Activated B cell treated with CpG ODN at 0.5 μM for 24 hours (primary cell): ENCODE measurements around the gene CLPSL1. TPM values are rescaled to one million over a fixed set of nuclear protein-coding genes. Genes with fewer than 3 reads are reported as not detected.

ENCODE experiments used
- ATAC-seq: fragments of 200-7000 bp; cut with Tn5 transposase; one replicate; pipeline ENCODE4 v1.10.0; 2021; ENCODE audit warnings: low read depth, mild to moderate bottlenecking, moderate library complexity
- CTCF ChIA-PET: fragments of 350-600 bp; sonication (Branson Sonifier 250); formaldehyde crosslinking; loops from one replicate; lab custom pipeline; 2021; ENCODE audit warnings: antibody characterized with exemption; lab: Charles Lee
- POLR2A ChIA-PET: fragments of 350-600 bp; sonication (Branson Sonifier 250); formaldehyde crosslinking; loops from one replicate; lab custom pipeline; 2021; ENCODE audit warnings: antibody characterized with exemption; lab: Charles Lee
- DNase-seq: peaks from one replicate; pipeline ENCODE4 v3.0.0; 2022
- H3K27ac Mint-ChIP-seq: one replicate; pipeline ENCODE4 v1.8.0; 2020; ENCODE audit warnings: mixed read lengths
- H3K27me3 Mint-ChIP-seq: one replicate; pipeline ENCODE4 v1.8.0; 2021; ENCODE audit warnings: mixed read lengths
- H3K36me3 Mint-ChIP-seq: one replicate; pipeline ENCODE4 v1.8.0; 2021; ENCODE audit warnings: low read depth, mixed read lengths
- H3K4me1 Mint-ChIP-seq: one replicate; pipeline ENCODE4 v1.8.0; 2021; ENCODE audit warnings: mixed read lengths
- H3K4me3 Mint-ChIP-seq: one replicate; pipeline ENCODE4 v1.8.0; 2020; ENCODE audit warnings: mild to moderate bottlenecking, mixed read lengths
- H3K9me3 Mint-ChIP-seq: one replicate; pipeline ENCODE4 v1.8.0; 2020; ENCODE audit warnings: mixed read lengths
- CTCF ChIP-seq: fragments of 200-600 bp; IDR thresholded peaks from one replicate; pipeline ENCODE4 v1.8.0; 2022; ENCODE audit warnings: antibody characterized with exemption, mild to moderate bottlenecking
- intact Hi-C: fragments of 100-400 bp; cut with micrococcal nuclease; formaldehyde crosslinking; loops from one replicate; pipeline ENCODE4 v1.15.1; 2024
- total RNA-seq: library from RNA; stranded (reverse); gene quantifications from 2 replicates; pipeline ENCODE4 v1.2.3, GENCODE V29; 2022

The CLPSL1 gene
- total RNA-seq, 1 donor from 2014 or later = not detected

- Mint-ChIP-seq H3K27ac (no peak overlapping the region), H3K4me1 (no peaks in the 10 kb centered on the region), H3K36me3 (no peaks in the 10 kb centered on the region), H3K4me3 (no peak overlapping the region), H3K9me3 (peaks cover 5% of the 10 kb centered on the region), H3K27me3 (peaks cover 1% of the 10 kb centered on the region)
- ATAC-seq (no peak), DNase-seq (no peak)
- intact Hi-C loops = no loop called here
- ChIA-PET CTCF (interaction anchor here (2.4 kb wide), 1 partner anchor 14 kb away, joined by 6 read pairs; the partner anchor contains the start of gene ARMC12), POLR2A (no interaction called here)
- TF ChIP-seq CTCF = no peak
These were observed 30.3 kb upstream of the CLPSL1 start for GRCh38 chr6:35750557-35750956.

GRCh38 chr6:35751594-35751993, 29.2 kb upstream of the CLPSL1 start:
- intact Hi-C loops = no loop called here
- Mint-ChIP-seq H3K4me1 (no peaks in the 10 kb centered on the region), H3K36me3 (no peaks in the 10 kb centered on the region), H3K9me3 (peaks cover 5% of the 10 kb centered on the region), H3K27me3 (peaks cover 1% of the 10 kb centered on the region), H3K27ac (no peak overlapping the region), H3K4me3 (no peak overlapping the region)
- CTCF ChIA-PET = interaction anchor here (2.4 kb wide), 1 partner anchor 15 kb away, joined by 6 read pairs; the partner anchor contains the start of gene ARMC12
- no peak for DNase-seq
- TF ChIP-seq CTCF = no peak
- no peak for ATAC-seq
- POLR2A ChIA-PET = no interaction called here

GRCh38 chr6:35752330-35752729, 28.5 kb upstream of the CLPSL1 start:
- ATAC-seq (no peak), DNase-seq (no peak)
- H3K9me3 Mint-ChIP-seq = peaks cover 5% of the 10 kb centered on the region
- no peak overlapping the region for H3K27ac Mint-ChIP-seq
- intact Hi-C loops = no loop called here
- TF ChIP-seq CTCF = no peak
- no peak overlapping the region for H3K4me3 Mint-ChIP-seq
- H3K27me3 Mint-ChIP-seq = peaks cover 1% of the 10 kb centered on the region
- POLR2A ChIA-PET = no interaction called here
- H3K4me1 Mint-ChIP-seq = no peaks in the 10 kb centered on the region
- H3K36me3 Mint-ChIP-seq = no peaks in the 10 kb centered on the region
- CTCF ChIA-PET = no interaction called here

DNA sequence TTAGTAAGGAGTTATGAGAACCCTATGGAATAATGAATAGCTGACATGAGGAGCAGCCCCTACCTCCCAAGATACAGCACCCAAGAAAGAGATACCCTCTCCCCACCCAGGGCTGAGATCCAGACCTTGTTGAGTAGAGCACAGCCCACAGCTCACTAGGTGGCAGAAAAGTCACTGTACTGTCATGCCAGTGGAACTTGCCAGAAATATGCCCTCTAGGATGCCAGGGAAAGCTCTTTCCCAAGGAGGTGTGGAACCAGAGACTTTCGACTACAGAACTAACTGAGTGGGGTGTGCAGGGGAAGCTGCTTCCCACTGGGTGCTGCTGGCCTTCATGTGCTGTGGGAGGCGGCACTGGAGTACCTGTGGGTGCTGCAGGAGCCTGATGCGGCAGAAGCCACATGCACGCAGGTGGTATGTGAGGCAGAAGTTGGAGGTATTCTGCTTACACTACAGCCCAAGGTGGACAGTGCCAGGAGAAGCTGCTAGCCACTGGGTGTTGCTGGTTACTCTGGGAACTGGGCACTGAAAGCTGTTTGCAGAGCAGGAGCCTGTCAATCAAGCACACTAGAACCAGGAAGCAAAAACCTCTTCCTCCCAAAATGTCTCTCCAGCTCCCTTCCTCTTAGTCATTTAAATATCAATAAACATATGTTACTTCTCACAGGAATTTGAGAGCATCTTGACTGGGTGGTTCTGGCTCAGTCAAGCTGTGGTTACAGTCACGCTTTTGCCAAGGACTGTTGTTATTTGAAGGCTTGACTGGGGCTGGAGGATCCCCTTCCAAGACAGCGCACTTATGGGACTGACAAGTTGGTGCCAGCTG, 26.2 kb upstream of the CLPSL1 start:
- no peak overlapping the region for H3K27ac Mint-ChIP-seq
- CTCF ChIA-PET = interaction anchor here (0.9 to 1.1 kb wide), 2 partner anchors 15 to 18 kb away, joined by 3 read pairs; no protein-coding TSS in a partner anchor
- intact Hi-C loops = no loop called here

More for the DNA sequence above, 26.2 kb upstream of the CLPSL1 start:
- no peak overlapping the region for H3K4me3 Mint-ChIP-seq
- H3K27me3 Mint-ChIP-seq = peaks cover 1% of the 10 kb centered on the region
- H3K4me1 Mint-ChIP-seq = peaks cover 20% of the 10 kb centered on the region
- no peak for TF ChIP-seq CTCF
- ATAC-seq = no peak
- POLR2A ChIA-PET = no interaction called here
- H3K9me3 Mint-ChIP-seq = no peaks in the 10 kb centered on the region
- DNase-seq = no peak
- no peaks in the 10 kb centered on the region for H3K36me3 Mint-ChIP-seq
